ENCODE results near the gene HSPA4L.
A peak's percentile ranks its signal among the peaks of the same experiment; 100 is the strongest.

HSPA4L gene

DNA sequence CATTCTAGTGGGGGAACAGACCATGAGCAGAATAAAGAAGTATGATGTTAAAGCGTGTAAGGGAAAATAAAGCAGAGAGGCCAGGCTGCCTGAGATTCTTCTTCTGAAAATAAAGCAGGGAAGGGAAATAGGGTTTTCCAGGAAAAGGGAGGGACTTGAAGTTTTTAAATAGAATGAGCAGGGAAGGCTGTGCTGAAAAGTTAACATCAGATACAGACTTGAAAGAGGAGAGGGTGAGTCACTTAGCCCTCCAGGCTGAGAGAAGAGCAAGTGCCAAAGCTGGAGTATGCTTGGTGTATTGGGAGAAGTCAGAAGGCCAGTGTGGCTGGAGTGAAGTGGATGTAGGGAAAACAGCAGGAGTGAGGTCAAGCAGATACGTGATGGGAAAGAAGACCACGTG is 88.6 kb downstream of the HSPA4L start:
- DNase-seq = no peak

DNA sequence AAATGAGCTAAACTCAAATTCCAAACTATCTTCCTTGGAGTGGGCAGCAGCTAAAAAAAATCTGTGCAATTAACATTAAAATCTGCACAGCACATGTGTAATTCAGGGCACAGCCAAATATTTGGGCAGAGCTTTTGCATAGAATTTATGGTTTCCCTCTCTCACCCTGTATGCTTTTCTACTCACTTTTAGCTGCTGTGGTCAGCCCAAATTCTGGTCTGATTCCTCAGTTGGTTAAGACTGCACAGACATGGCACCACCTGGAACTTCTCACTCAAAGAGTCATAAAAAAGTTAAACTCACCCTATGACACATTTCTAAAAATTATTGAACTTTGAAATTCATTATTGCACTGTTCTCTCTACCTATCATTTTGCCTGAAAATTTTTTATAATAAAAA is 93.7 kb downstream of the HSPA4L start:
- DNase-seq = no peak

DNA sequence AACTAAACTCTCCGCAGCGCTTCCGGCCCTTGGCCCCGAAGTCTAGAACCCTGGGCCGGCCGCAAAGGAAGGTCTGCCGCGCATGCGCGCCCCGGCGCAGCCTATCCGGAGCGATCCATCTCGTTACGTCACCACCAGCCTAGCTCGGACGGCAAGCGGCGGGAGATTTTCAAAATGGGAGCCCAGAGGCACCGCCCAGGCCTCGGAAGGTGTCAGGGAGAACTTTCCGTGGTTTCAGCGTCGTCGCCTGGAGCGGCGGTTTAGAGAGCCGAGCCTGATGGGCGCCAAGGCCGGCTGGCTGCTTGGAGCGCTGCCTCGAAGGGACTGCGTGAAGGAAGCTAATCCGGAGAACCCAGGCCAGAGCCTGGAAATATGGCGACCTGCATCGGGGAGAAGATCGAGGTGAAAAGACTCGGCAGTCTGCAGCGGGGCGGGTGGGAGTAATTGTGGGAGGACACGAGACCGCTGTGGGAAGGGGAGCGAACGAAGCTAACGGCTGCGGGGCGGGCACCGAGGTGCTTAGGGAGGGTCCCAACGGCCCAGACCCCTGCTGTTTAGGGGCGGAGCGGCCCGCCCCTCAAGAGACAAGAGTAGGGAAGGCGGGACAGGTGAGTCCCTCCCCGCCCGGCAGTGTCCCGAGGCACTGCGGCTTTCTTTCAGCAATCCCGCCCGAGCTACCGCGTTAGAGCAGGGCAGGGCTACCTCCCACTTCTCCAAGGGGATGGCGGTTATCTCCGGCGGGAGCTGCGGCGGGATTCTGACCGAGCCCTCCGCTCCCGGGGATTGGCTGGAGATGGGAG is 98.8 kb downstream of the HSPA4L start, which contains the start of gene PLK4:
TSS of gene PLK4 (plus strand) at position 131 of the 800 bp plus-strand sequence. CDS start at position 373, 242 bp downstream.
- DNase-seq = peak; percentile 97

GRCh38 chr4:127881563-127881864 is 99.4 kb downstream of the HSPA4L start:
- no peak for DNase-seq

DNA sequence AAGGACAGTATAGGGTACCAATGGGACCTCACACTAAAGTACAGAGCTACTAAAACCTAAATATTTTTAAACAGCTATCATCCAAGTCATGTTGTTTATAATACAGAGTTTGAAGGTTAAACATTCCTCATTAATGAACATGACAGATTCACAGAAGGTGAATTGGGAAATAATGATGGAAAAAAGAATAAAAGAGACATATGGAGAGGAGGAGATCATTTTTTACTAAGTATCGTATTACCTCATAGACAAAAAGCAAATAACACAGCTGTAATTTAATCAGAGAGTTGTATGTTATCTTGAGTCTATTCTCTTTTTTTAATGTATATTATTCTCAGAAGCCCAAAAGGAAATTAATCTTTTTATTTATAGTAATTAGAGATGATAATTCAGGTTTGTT is 106.4 kb downstream of the HSPA4L start:
- no peak for DNase-seq

- DNase-seq = no peak
These were observed 107.8 kb downstream of the HSPA4L start for GRCh38 chr4:127889903-127890302.
